SU-DHL-6 (cell line): ENCODE results near the gene UNC5C.

ENCODE experiments used
- H2AFZ ChIP-seq: fragments of 200-600 bp; sonication (generic); 2 replicates; pipeline ENCODE4 v1.6.1; 2014; ENCODE audit warnings: low read depth, mild to moderate bottlenecking, moderate library complexity, mixed read lengths, antibody characterized with exemption, low read length; ENCODE audit not compliant: severe bottlenecking
- H3F3A ChIP-seq: fragments of 200-600 bp; shearing (Covaris generic); 2 replicates; pipeline ENCODE4 v1.6.0; 2016; ENCODE audit warnings: antibody characterized with exemption, mild to moderate bottlenecking; ENCODE audit not compliant: insufficient read depth
- H3K27ac ChIP-seq: fragments of 200-600 bp; sonication (generic); 2 replicates; pipeline ENCODE4 v1.5.1; 2016; ENCODE audit warnings: low read depth, mild to moderate bottlenecking, low read length, moderate library complexity, mixed read lengths
- H3K27me3 ChIP-seq: fragments of 200-600 bp; sonication (generic), shearing (Covaris generic); 2 replicates; pipeline ENCODE4 v1.6.0; 2014; ENCODE audit warnings: mild to moderate bottlenecking, low read length
- H3K36me3 ChIP-seq: fragments of 200-600 bp; sonication (generic); 2 replicates; pipeline ENCODE4 v1.6.1; 2014; ENCODE audit warnings: mild to moderate bottlenecking, low read length, mixed read lengths
- H3K4me2 ChIP-seq: fragments of 300-600, 200-600 bp; shearing (Covaris generic), sonication (generic); 2 replicates; pipeline ENCODE4 v1.6.0; 2014; ENCODE audit warnings: low read length, low read depth, mild to moderate bottlenecking; ENCODE audit not compliant: poor library complexity, severe bottlenecking
- H3K4me3 ChIP-seq: fragments of 200-600 bp; sonication (generic); 2 replicates; pipeline ENCODE4 v1.5.1; 2014; ENCODE audit warnings: antibody characterized with exemption, low read length, mild to moderate bottlenecking, mixed read lengths; ENCODE audit not compliant: insufficient read depth, poor library complexity, severe bottlenecking
- H3K79me2 ChIP-seq: fragments of 200-600 bp; sonication (generic); 2 replicates; pipeline ENCODE4 v1.6.1; 2014; ENCODE audit warnings: mild to moderate bottlenecking, low read length, moderate library complexity; ENCODE audit not compliant: insufficient read depth
- H3K9ac ChIP-seq: fragments of 200-600 bp; sonication (generic); 2 replicates; pipeline ENCODE4 v1.7.0; 2014; ENCODE audit warnings: mild to moderate bottlenecking, low read length
- H3K9me2 ChIP-seq: fragments of 200-600 bp; sonication (generic); replicated peaks from 2 replicates; pipeline ENCODE4 v1.6.1; 2014; ENCODE audit warnings: low read length; ENCODE audit not compliant: insufficient read depth
- H3K9me3 ChIP-seq: fragments of 200-600 bp; sonication (generic); 2 replicates; pipeline ENCODE4 v1.6.1; 2014; ENCODE audit warnings: low read length, mixed read lengths; ENCODE audit not compliant: insufficient read depth
- H4K20me1 ChIP-seq: fragments of 200-600 bp; sonication (generic); 2 replicates; pipeline ENCODE4 v1.6.1; 2014; ENCODE audit warnings: low read depth, mild to moderate bottlenecking, antibody characterized with exemption, low read length, moderate library complexity, mixed read lengths
- CTCF ChIP-seq: fragments of 200-600 bp; sonication (generic); IDR thresholded peaks from one replicate; pipeline ENCODE4 v1.5.1; 2017; ENCODE audit warnings: antibody characterized with exemption, mild to moderate bottlenecking, low read length, moderate library complexity; ENCODE audit not compliant: insufficient read depth, poor library complexity, severe bottlenecking
- EZH2phosphoT487 ChIP-seq: fragments of 200-600 bp; sonication (generic), shearing (Covaris generic); conservative IDR thresholded peaks from 2 replicates; pipeline ENCODE4 v1.6.1; 2018; ENCODE audit warnings: mild to moderate bottlenecking, antibody characterized with exemption, low read length, moderate library complexity, mixed read lengths

UNC5C gene

DNA sequence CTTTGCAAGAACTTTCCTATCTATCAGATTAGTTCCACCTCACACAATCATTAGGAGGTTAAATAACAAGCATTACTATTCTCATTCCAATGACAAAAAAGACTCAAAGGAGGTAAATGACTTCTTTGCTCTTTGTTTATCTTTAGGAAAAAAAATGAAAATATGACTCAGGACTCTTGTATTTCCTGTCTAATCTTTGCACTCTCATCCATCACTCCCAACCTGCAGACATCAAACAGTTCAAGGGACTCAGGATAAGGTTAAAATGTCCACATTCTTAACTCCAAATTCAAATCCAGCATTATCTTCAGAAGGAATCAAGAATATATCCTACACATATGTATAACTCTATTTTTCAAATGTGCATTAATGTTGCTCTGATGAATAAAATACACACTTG lies 139.6 kb downstream of the UNC5C start:
- H3K9me2 ChIP-seq, result no peaks in the 10 kb centered on the region
- no peak overlapping the region for H3K9ac ChIP-seq
- H3K4me3 ChIP-seq, result no peak overlapping the region
- no peaks in the 10 kb centered on the region for H3F3A ChIP-seq
- no peak overlapping the region for H3K27ac ChIP-seq
- no peaks in the 10 kb centered on the region for H3K79me2 ChIP-seq
- no peaks in the 10 kb centered on the region for H3K27me3 ChIP-seq
- H3K4me2 ChIP-seq, result no peak overlapping the region
- no peak overlapping the region for H2AFZ ChIP-seq
- H3K36me3 ChIP-seq, result no peaks in the 10 kb centered on the region
- no peaks in the 10 kb centered on the region for H4K20me1 ChIP-seq
- no peak for TF ChIP-seq EZH2phosphoT487
- no peak for TF ChIP-seq CTCF
- no peaks in the 10 kb centered on the region for H3K9me3 ChIP-seq

GRCh38 chr4:95402299-95402698 lies 146.5 kb downstream of the UNC5C start:
- no peak overlapping the region for H3K4me3 ChIP-seq

DNA sequence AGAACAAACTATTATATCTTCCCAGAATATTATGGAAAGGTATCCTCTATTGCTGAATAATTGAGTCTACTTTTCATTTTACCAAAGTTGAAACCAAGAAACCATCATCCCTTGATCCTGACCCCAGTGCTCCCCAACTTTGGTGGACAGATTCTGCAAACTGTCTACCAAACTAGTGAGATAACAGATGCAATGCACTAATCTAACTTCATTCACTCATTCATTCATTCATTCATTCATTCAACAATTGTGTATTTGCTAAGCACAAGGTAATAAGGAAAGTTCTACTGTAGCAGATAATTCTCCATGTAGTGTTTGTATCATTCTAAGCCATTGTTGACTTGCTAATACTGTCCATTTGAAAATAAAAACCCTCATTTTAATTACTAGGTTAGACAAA lies 150.6 kb downstream of the UNC5C start:
- TF ChIP-seq EZH2phosphoT487 (no peak), CTCF (no peak)
- Histone ChIP-seq H3F3A (no peaks in the 10 kb centered on the region), H3K9me2 (no peaks in the 10 kb centered on the region), H3K27ac (no peak overlapping the region), H3K9ac (no peak overlapping the region), H3K9me3 (no peaks in the 10 kb centered on the region), H2AFZ (no peak overlapping the region), H3K36me3 (no peaks in the 10 kb centered on the region), H3K27me3 (no peaks in the 10 kb centered on the region), H3K4me2 (no peak overlapping the region), H3K79me2 (no peaks in the 10 kb centered on the region), H4K20me1 (no peaks in the 10 kb centered on the region), H3K4me3 (no peak overlapping the region)

More at GRCh38 chr4:95402299-95402698, 146.5 kb downstream of the UNC5C start:
- H3K36me3 ChIP-seq, result no peaks in the 10 kb centered on the region
- H3K27ac ChIP-seq, result no peak overlapping the region
- no peaks in the 10 kb centered on the region for H3K27me3 ChIP-seq
- no peaks in the 10 kb centered on the region for H3F3A ChIP-seq
- TF ChIP-seq CTCF (no peak), EZH2phosphoT487 (no peak)
- H2AFZ ChIP-seq, result no peak overlapping the region
- H3K4me2 ChIP-seq, result no peak overlapping the region
- no peaks in the 10 kb centered on the region for H3K9me2 ChIP-seq
- no peak overlapping the region for H3K9ac ChIP-seq
- no peaks in the 10 kb centered on the region for H4K20me1 ChIP-seq
- H3K9me3 ChIP-seq, result no peaks in the 10 kb centered on the region
- H3K79me2 ChIP-seq, result no peaks in the 10 kb centered on the region
